GM06990 (cell line): ENCODE results near the gene ADGRL3.
"Not testable (repeated sequence)": the region's sequence is repeated elsewhere in the genome, so short reads cannot be mapped to it uniquely, and the experiment has no call there.

Experiments used
- DNase-seq: peaks from one replicate; pipeline ENCODE4 v3.0.0-alpha.2; 2011; ENCODE audit not compliant: insufficient read length; ENCODE audit errors: extremely low read depth
- H3K27me3 ChIP-seq: replicated peaks from 2 replicates; pipeline ENCODE4 v1.6.0; 2011; ENCODE audit warnings: low read length; ENCODE audit not compliant: control insufficient read depth, insufficient read depth
- H3K36me3 ChIP-seq: 2 replicates; pipeline ENCODE4 v1.5.1; 2011; ENCODE audit warnings: low read length; ENCODE audit not compliant: control insufficient read depth, insufficient read depth
- H3K4me3 ChIP-seq: replicated peaks from 2 replicates; pipeline ENCODE4 v1.5.1; 2011; ENCODE audit warnings: low read depth, mild to moderate bottlenecking, control low read depth, low read length
- CTCF ChIP-seq: IDR thresholded peaks from 2 replicates; pipeline ENCODE4 v1.5.1; 2011; ENCODE audit warnings: low read length, control low read depth, mild to moderate bottlenecking, inconsistent platforms; ENCODE audit not compliant: insufficient read depth, poor library complexity, severe bottlenecking

Gene ADGRL3

GRCh38 chr4:61763682-61764081, 563.6 kb downstream of the ADGRL3 start:
- H3K27me3 ChIP-seq: no peaks in the 10 kb centered on the region
- no peaks in the 10 kb centered on the region for H3K36me3 ChIP-seq

GRCh38 chr4:61764090-61764489, 564.0 kb downstream of the ADGRL3 start:
- not testable (repeated sequence) for H3K36me3 ChIP-seq, H3K4me3 ChIP-seq, DNase-seq, H3K27me3 ChIP-seq

More at GRCh38 chr4:61763682-61764081, 563.6 kb downstream of the ADGRL3 start:
- DNase-seq: no peak
- TF ChIP-seq CTCF: no peak
- H3K4me3 ChIP-seq: no peak overlapping the region

GRCh38 chr4:61769444-61770167, 569.5 kb downstream of the ADGRL3 start:
- not testable (repeated sequence) for H3K4me3 ChIP-seq, H3K27me3 ChIP-seq, H3K36me3 ChIP-seq, DNase-seq

GRCh38 chr4:61770456-61770855, 570.3 kb downstream of the ADGRL3 start:
- TF ChIP-seq CTCF: no peak
- no peak overlapping the region for H3K4me3 ChIP-seq
- no peaks in the 10 kb centered on the region for H3K27me3 ChIP-seq
- H3K36me3 ChIP-seq: no peaks in the 10 kb centered on the region
- no peak for DNase-seq

- no peaks in the 10 kb centered on the region for H3K36me3 ChIP-seq
- no peak for DNase-seq
- no peak for TF ChIP-seq CTCF
- H3K27me3 ChIP-seq: no peaks in the 10 kb centered on the region
- H3K4me3 ChIP-seq: no peak overlapping the region
Measured at GRCh38 chr4:61771056-61771455, 570.9 kb downstream of the ADGRL3 start.

GRCh38 chr4:61772126-61772525, 572.0 kb downstream of the ADGRL3 start:
- TF ChIP-seq CTCF: no peak
- DNase-seq: no peak
- Histone ChIP-seq H3K27me3 (no peaks in the 10 kb centered on the region), H3K36me3 (no peaks in the 10 kb centered on the region), H3K4me3 (no peak overlapping the region)
